Measurements from ENCODE around the gene DCAF10.
"Not testable (repeated sequence)": the region's sequence is repeated elsewhere in the genome, so short reads cannot be mapped to it uniquely, and the experiment has no call there.

The DCAF10 gene

DNA sequence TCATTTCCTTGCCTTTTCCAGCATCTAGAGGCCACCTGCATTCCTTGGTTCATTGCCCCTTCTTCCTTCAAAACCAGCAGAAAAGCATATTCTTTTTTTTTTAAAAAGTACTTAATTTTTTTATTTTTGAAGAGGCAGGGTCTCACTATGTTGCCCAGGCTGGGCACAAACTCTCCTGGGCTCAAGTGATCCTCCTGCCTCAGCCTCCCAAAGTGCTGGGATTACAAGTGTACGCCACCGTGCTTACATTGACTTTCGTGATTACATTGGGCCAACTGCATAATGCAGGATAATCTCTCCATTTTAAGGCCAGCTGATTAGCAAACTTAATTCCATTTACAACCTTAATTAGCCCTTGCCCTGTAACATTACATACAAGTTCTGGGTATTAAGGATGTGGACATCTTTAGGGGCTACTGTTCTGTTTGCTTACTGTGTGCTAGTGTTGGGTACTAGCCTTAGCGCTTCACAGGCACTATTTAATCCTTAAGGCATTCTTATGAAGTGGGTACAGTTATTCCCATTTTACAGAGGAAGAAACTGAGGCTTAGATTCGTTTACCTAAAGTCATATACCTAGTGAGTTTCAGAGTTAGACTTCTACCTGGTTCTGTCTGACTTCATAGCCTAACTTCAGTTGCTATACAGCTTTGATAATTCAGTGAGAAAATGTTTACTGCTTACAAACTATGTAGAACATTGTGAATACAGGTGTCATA, 69.6 kb downstream of the DCAF10 start:
- no peak for DNase-seq

DNA sequence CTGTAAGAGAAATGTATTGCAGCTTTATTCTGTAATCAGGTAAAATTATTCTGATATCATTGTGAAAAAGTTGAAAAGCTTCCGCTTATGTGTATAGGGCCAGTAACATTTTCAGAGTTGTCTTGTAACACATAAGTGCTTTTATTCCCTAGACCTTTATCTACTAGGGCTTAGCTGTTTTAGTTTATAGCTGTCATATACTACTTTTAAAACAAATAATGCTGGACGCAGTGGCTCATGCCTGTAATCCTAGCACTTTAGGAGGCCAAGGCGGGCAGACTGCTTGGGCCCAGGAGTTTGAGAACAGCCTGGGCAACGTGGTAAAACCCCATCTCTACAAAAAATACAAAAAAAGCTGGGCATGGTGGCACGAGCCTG, 70.2 kb downstream of the DCAF10 start:
- no peak for DNase-seq

DNA sequence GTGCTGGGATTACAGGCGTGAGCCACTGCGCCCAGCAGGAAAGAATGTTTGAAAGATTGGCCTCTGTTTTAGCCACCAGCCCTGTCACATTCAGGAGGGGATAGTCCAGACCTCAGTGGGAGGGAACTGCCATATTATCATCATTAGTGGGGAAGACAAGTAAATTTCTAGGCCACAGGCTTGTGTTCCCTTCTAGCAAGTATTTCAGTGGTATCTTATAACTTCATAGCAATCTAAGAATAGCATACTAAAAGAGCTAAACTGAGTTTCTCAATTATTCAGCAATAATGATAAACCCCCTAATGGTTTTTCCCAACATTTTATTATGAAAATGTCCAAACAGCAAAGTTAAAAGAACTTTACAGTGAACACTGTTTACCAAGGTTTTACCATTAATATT, 73.4 kb downstream of the DCAF10 start:
- DNase-seq, result no peak

DNA sequence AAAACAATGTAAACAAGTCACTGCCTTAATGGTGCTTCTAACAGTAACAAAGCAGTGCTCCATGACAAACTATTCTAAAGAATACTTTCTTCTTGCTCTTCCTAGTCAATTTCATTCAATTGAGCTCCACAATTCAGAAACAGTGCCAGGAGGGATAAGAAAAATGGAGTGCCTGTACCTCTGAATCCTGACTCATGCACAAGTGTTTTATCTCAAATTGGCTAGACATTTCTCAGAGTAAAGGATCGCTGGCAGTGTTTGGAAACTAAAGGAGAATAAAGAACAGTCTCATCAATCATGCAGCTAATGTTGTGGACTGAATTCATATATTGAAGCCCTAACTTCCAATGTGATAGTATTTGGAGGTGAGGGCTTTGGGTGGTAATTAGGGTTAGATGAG, 75.8 kb downstream of the DCAF10 start:
- no peak for DNase-seq

DNA sequence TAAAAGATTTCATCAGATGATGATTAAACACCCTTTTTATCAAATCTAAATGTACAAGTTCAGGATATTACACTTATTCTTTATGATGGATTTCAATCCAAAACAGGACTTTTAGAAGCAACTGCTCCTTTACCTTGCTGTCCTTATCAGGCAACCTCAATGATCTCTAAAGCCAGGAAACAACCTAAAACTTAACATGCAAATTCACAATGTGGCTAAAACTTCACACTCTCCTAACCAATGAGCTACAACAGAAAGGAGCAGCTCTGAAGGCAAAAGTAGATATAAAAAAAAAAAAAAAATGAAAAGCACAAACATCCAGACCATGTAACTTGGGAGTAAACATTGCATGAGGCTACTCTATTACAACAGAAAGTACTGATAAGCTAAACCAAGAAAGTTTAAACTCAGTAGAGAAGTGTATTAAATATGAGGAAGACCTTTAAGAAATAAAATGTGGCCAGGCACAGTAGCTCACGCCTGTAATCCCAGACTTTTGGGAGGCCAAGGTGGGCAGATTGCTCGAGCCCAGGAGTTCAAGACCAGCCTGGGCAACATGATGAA, 80.4 kb downstream of the DCAF10 start:
- DNase-seq, result no peak

DNA sequence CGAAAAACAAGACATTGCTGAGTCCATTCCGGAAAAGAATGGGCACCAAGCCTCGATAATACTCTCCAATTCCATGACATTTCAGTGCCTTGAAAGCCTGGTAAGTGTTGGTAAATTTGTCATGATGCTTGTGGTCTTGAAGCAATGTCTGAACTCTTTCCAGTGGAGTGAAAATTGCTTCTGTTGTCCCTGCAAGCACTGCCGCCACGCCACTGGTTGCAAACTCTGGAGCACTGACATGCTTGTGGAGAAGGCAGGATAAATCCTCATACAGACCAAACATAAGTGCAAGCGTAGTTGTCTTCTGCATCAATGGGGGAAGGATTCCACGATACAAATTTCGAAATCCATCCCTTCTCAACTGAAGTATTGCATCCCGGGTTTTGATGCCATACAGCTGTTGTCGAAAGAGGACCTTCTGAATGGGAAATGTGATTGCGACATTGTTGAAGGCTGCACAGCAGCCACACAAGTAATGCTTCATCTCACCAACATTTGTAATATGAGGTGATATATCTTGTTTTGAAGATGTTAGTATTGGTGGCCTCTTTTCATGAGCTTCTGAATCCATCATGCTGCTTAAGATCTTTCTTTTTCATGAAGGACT, 87.5 kb downstream of the DCAF10 start:
- DNase-seq, result not testable (repeated sequence)

DNA sequence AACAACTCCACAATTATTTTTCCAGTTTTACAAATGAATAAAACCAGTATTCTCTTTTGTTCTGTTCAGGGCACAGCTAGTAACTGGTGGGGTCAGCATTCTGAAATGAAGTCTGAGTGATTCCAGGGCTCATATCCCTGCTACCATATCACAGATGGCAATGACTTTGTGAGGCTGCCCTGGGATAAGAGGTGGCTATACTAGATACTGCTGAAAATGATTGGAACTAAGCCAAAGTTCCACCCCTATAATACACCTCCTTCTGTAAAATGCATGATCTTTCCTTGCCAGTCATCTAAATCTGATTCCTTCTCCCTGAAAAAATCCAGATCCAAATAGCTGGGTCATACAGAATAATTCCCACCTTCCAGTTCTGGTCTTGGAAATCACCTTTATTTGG, 88.9 kb downstream of the DCAF10 start:
- no peak for DNase-seq

DNA sequence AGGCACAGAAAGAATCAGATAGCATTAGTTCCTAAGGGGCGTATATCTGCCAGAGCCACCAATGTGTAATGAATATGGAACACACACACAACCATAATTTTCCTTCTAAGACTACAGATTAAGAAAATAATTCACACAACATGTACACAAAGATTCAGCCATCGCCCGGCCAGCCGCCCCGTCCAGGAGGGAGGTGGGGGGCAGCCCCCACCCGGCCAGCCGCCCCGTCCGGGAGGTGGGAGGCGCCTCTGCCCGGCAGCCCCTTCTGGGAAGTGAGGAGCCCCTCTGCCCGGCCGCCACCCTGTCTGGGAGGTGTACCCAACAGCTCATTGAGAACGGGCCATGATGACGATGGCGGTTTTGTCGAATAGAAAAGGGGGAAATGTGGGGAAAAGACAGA, 90.4 kb downstream of the DCAF10 start:
- not testable (repeated sequence) for DNase-seq

DNA sequence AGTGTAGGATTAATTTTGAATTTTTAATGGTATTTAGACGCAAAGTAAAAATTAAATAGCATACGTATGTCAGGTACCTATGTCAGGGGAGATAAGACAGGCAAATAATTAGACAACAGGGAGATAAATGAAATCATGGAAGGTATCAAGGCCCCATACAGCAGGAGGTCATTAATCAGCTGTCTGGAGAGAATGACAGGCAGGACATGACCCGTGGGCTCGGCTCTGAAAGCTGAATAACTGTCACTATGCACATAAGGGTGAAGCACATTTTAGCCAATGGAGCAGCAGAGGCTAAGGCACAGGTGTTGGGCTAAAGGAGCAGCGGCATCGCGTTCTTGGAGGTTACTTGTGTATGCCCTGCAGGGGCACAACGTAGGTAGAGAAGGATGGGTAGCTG, 91.5 kb downstream of the DCAF10 start:
- DNase-seq, result no peak

DNA sequence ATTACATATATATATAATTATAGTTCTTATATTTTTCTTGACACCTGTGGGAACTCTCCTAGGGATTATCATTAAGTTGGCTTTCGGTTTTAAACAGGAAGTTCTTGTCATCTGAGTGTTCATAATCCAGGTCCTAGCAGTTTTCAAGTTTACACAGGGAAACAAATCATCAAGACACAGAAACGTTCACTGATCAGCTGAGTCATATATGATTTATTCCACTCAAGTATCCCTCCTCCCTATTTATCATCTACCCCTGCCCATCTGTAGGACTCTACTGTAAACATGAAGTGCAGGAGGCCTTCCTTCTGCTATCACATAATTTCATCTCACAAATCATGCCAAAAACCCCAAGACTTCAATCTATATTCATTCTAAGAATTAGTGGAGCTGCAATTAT, 97.1 kb downstream of the DCAF10 start:
- DNase-seq, result no peak

DNA sequence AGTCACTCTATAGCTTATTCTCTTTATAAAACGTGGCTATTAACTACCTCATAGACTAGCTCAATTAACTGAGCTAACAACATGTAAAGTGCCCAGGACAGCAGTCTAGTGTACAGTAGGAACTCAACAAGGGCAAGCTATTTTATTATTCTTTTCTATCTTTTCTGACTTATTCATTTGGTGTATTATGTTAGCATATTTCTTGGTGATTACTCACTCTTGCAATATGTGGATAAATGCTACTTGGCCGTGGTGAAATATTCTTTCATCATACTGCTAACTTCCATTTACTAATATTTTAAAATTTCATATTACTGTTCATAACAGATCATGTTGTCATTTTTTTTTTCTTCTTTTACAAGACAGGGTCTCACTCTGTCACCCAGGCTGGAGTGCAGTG, 98.4 kb downstream of the DCAF10 start:
- DNase-seq, result no peak

DNA sequence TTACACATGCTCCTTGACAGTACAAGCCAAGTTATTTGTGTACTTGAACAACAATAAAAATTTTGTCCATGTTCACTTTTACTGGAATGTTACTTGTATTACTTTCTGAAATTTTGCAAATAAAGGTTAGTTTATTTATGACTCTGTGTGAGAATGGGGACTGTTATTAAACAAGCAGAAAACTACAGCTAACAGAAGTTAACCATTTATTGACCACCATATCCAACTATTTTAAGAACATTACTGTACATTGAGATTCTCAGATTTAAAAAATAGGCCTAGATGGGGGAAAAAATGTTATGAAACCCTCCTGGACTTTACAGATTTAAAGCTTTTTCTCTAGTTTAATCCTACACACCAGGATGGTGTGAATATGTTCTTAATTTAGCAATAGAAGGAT, 101.5 kb downstream of the DCAF10 start:
- no peak for DNase-seq

DNA sequence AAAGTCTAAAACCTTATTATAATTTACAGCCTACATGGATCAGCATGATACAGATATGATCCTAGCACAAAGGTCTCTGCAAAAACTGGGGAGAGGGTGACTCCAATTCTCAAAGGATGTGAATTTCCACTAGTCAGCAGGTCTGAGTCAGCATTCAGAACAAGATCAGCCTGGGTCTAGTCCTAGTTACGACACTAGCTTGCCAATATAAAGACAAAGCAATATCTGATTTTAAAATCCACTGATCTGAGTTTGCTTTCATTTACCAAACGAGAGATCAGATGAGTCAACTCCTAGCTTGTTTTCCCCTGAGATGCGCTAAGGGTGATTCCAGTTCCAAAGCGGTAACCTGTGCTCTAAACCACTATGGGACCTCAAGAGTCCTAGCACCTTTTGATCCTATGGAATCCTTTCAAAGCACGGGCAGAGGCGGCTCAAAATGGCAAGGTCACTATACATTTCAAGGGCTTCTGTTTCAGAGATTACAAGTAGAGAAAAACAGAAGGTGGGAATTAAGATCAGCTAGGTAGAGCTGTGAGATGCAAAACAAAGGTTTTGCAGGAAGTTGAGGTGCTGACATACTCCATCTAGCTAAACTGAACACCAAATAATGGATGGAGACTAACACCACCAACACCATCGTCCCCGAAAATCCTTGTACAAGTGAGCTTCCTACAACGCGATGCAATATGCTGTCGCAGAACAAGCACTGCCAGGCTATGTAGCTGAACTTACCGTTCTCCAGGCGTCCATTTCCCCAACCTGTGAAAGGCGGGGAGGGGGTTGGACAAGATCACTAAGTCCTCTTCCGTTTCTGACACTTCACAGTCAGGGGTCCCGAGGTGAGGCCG, 102.4 kb downstream of the DCAF10 start:
- no peak for DNase-seq

DNA sequence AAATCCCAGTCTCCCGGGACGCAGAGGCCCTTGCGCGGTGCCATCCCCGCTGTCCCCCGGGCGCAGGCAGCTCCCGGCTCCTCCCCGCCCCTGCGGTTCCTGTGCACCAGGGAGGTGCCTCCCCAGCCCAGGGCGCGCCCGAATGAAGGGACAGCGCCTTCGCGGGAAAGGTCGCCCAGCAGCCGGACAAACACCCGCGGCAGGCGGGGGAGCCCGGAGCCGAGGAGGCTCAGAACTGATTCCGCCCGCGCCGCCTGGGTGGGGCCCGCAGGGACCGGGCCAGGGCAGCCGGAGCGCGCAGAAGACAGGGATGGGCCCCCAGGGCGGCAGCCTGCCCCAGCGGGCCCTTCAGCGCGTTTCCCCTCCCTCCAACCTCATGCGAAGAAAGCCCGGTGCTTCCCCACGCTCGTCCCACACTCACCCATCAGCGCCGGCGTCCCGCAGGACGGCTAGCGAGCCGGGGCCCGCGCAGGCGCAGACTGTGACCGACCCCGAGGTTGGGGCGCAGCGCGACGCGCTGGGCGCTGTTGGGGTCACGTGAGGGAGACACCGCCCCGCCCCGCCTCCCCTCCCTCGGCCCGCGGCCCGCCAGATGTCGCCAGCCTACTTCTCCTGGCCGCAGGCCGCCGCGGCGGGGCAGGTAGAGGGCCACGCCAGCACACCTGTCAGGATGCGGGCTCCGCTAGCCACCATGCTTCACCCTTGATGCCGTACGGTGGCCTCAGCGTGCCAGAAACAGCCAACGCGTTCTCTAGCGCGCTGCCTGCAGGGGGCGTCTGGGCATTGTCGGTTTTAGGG, 103.2 kb downstream of the DCAF10 start, which contains the start of gene SLC25A51:
SLC25A51 (minus strand) TSS at position 481 of the 798 bp plus-strand sequence. CDS start 15,577 bp downstream, outside the sequence.
- peak; percentile 96 for DNase-seq

DNA sequence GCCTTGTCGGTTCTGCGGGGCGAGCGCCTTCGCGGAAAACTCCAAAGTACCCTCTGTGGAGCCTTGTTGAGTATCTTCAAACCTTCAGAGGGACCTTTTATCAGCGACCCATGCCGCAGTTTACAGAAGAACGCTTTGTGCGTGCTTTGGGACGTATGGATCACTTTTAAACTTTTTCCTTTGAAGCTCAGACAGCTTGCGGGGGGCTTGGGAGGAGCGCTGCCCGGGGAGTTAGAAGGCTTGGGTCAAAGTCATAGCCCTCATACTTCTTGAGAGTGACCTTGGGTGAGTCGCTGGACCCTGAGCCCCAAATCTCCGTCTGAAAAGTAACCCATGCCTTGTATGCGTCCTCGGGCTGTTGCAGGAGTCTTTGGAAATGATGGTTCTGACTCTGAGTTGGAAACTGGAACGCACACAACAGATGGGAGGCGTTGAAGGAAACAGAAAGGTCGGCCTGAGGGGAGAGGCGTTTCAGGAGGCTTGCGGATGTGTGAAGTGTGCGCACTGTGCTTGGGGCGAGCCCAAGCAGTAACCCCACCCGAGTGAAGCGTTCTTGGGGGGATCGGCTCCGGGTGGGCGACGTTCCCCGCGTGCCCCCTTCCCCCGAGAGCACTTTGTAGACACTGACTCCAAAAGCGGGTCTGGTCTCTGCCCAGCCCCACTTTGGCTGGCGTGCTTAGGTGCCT, 104.0 kb downstream of the DCAF10 start:
- DNase-seq, result no peak

DNA sequence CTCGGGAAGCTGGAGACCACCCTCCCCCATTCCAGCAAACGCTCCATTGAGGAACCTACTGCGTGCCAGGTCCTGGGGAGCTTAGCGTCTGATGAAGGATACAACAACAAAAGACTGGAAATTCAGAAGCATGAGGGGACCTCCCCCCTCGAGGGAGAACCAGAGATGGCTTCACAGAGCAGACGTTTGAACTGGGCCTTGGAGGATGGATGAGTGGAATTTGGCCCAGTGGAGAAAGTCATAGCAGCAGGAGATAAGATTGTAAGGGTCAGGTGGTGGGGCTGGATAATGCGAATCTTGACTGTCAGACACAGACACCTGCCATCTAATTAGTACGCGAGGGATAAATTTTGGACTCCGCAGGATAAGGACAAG, 104.5 kb downstream of the DCAF10 start:
- DNase-seq, result peak; percentile 65

DNA sequence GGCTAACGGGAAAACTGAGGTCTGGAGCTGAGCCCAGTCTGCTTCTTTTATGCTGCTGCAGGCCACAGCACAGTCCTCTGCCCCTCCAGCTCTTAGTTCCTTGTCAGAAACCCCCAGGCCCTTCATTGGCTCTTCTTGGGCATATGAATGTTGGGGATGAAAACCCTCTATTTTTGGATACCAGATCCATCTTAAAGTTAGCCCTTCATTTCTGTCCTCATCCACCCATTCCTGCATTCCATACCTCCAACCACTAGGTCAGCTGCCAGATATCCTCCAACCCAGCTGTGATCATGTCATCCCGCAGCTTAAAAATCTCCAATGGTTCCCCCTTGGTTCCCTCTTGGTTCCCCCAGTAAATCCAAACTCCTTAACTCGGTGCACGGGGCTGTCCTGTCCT, 105.2 kb downstream of the DCAF10 start:
- DNase-seq, result no peak

DNA sequence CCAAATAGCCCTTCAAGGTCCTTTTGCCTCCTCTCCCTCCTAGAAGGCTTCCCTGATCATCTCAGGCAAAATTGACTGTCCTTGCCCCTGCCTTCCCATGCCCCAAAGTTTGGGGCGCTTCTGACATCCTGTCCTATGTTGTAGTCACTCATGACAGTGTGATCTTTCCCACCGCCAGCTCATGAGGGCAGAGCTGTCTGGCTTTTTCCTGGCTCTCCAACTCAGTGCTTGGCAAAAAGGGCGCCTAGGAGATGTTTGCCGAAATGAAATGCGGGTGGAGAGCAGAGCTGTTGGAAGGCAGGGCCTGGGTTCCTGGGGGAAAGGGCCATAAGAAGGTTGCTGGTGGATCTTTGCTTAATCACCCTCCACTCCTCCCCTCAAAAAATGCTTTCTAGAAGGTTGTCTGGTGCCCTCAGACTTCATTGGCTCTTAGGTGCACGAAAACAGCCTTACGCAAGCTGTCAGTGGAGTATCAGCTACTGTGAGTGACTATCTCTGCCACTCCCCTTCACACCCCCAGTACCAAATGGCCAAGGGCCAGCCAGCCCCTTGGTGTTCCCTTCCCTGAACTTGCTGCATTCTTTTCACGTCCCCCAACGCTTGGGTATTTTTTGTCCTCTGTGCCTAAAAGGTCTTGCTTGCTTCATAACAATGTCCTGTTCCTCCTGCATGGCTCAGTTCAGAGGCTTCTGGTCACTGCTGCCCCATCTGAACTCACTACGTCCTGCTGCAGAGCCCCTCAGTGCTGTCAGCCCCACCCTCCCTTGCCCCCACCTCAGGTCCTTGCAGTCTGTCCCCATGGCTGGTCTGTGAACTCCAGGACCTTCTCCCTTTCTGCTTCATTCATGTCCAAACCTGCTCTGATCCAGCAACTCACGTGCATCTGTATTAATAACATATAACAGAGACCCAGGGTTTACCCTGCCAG, 106.0 kb downstream of the DCAF10 start:
- DNase-seq, result no peak

DNA sequence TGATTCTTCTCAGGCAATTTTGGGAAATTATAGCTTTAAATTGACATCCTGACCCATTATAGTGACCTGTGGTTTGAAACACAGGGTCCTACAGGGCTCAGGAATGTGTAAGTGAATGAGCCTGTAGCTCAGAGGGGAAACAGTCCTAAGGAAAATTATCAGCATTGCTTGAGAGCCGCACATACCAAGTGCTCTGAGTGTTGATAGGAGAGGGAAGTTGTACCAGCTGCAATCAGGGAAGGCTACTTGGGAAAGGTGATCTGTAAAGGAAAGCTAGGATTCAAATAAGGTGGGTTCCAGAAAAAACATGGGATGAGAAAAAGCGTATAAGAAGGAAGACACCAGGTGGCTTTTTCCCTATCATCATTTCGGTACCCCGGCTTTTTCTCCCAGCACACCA, 107.7 kb downstream of the DCAF10 start:
- DNase-seq, result no peak

DNA sequence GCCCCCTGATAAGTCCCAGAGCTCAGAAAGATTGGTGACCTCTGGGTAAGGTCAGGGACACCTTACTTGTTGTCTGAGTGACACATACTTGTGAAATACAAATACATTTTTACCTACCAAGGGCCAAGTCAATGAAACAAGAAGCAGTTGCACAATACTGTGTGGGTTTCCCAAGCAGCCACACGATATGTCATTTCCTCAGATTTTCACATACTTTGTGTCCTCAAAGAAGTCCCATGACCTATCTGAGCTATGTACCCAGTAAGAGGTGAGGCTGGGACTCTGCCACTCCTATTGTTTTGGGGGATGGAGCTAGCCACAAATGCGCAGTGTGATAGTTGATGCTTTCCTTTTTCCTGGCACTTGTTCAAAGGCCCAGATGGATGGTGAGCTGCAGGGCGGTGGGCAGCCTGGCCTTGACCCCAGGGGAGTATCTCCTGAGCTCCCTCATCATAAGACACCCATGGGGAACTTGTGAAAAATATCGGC, 108.1 kb downstream of the DCAF10 start:
- DNase-seq, result no peak

DNA sequence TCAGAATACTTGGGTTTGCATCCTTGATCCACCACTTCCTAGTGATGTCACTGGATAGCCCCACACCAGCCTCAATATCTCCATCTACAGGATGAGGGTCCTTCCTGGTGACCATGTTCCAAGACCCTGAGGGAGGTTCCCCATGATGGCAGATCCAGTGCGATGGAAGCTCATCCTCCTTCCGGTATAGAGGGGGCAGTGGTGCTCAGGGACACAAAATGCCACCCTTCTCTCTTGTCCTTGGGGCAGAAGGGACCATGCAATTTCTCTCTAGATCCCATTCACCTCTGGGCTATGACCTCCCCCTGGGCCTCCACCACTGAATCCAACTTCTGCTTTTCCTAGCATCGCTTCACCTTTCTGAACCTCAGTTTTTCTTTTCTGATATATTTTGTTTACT, 108.7 kb downstream of the DCAF10 start:
- no peak for DNase-seq
